ENCODE results near the gene VWA2. TPM values are rescaled to one million over a fixed set of nuclear protein-coding genes. Genes with fewer than 3 reads are reported as not detected.

Gene VWA2
- polyA plus RNA-seq, 3 donors: not detected

- Mint-ChIP-seq H3K9me3 (peaks cover 0 to 5% (median 0%) of the 10 kb centered on the region in 7 donors), H3K4me1 (no peaks in the 10 kb centered on the region), H3K27ac (no peak overlapping the region), H3K36me3 (no peaks in the 10 kb centered on the region), H3K27me3 (ENCODE audit: low read depth in 3 of 3) (peaks cover 1 to 5% (median 1%) of the 10 kb centered on the region in 3 donors), H3K4me3 (no peak overlapping the region)
- Histone ChIP-seq H3K9me3 (replicated peaks in 1 of 2; ENCODE audit: control insufficient read depth in 1 of 2, insufficient read depth in 1 of 2, low read length in 2 of 2) (no peaks in the 10 kb centered on the region), H3K4me3 (replicated peaks in 1 of 3; ENCODE audit: low read depth in 2 of 3, low read length in 3 of 3) (no peak overlapping the region), H3K27ac (ENCODE audit: low read depth in 1 of 2, low read length in 2 of 2) (no peak overlapping the region), H4K20me1 (ENCODE audit: insufficient read depth, low read length) (no peaks in the 10 kb centered on the region), H3K4me1 (ENCODE audit: control insufficient read depth in 1 of 2, insufficient read depth in 2 of 2, low read length in 2 of 2) (no peaks in the 10 kb centered on the region), H3K36me3 (replicated peaks in 1 of 2; ENCODE audit: control insufficient read depth in 1 of 2, insufficient read depth in 2 of 2, low read length in 2 of 2) (no peaks in the 10 kb centered on the region), H3K9ac (ENCODE audit: insufficient read depth, low read length, poor library complexity, severe bottlenecking) (no peak overlapping the region), H2AFZ (ENCODE audit: insufficient read depth, low read depth, low read length, poor library complexity, severe bottlenecking) (no peak overlapping the region), H3K4me2 (replicated peaks; ENCODE audit: extremely low read depth, low read length, poor library complexity, severe bottlenecking) (no peak overlapping the region), H3K79me2 (ENCODE audit: insufficient read depth, low read length) (no peaks in the 10 kb centered on the region), H3K27me3 (ENCODE audit: control insufficient read depth in 2 of 2, insufficient read depth in 2 of 2, low read length in 2 of 2) (no peaks in the 10 kb centered on the region)
- WGBS (ENCODE audit: insufficient coverage): 92% methylated on average over 17 of the region's 22 CpGs
- TF ChIP-seq, protein P1, sequence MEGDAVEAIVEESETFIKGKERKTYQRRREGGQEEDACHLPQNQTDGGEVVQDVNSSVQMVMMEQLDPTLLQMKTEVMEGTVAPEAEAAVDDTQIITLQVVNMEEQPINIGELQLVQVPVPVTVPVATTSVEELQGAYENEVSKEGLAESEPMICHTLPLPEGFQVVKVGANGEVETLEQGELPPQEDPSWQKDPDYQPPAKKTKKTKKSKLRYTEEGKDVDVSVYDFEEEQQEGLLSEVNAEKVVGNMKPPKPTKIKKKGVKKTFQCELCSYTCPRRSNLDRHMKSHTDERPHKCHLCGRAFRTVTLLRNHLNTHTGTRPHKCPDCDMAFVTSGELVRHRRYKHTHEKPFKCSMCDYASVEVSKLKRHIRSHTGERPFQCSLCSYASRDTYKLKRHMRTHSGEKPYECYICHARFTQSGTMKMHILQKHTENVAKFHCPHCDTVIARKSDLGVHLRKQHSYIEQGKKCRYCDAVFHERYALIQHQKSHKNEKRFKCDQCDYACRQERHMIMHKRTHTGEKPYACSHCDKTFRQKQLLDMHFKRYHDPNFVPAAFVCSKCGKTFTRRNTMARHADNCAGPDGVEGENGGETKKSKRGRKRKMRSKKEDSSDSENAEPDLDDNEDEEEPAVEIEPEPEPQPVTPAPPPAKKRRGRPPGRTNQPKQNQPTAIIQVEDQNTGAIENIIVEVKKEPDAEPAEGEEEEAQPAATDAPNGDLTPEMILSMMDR (IDR thresholded peaks at IDR 0.05): no peak
- no peak for DNase-seq
- intact Hi-C loops (cut with micrococcal nuclease): no loop called here
These were observed 76.7 kb downstream of the VWA2 start for GRCh38 chr10:114315566-114316420.

- 93% methylated on average over 3 of the region's 5 CpGs for WGBS (ENCODE audit: insufficient coverage)
- Mint-ChIP-seq H3K27me3 (ENCODE audit: low read depth in 3 of 3) (peaks cover 1 to 5% (median 1%) of the 10 kb centered on the region in 3 donors), H3K27ac (no peak overlapping the region), H3K4me3 (no peak overlapping the region), H3K36me3 (no peaks in the 10 kb centered on the region), H3K4me1 (no peaks in the 10 kb centered on the region), H3K9me3 (peaks cover 0 to 7% (median 0%) of the 10 kb centered on the region in 7 donors)
- H2AFZ ChIP-seq (ENCODE audit: insufficient read depth, low read depth, low read length, poor library complexity, severe bottlenecking): no peak overlapping the region
- no peaks in the 10 kb centered on the region for H3K36me3 ChIP-seq (replicated peaks in 1 of 2; ENCODE audit: control insufficient read depth in 1 of 2, insufficient read depth in 2 of 2, low read length in 2 of 2)
- H3K4me1 ChIP-seq (ENCODE audit: control insufficient read depth in 1 of 2, insufficient read depth in 2 of 2, low read length in 2 of 2): no peaks in the 10 kb centered on the region
- TF ChIP-seq, protein P1 (IDR thresholded peaks at IDR 0.05): no peak
- DNase-seq: no peak
- no peak overlapping the region for H3K9ac ChIP-seq (ENCODE audit: insufficient read depth, low read length, poor library complexity, severe bottlenecking)
- H3K4me2 ChIP-seq (replicated peaks; ENCODE audit: extremely low read depth, low read length, poor library complexity, severe bottlenecking): no peak overlapping the region
- no peaks in the 10 kb centered on the region for H3K27me3 ChIP-seq (ENCODE audit: control insufficient read depth in 2 of 2, insufficient read depth in 2 of 2, low read length in 2 of 2)
- no peak overlapping the region for H3K27ac ChIP-seq (ENCODE audit: low read depth in 1 of 2, low read length in 2 of 2)
- H3K9me3 ChIP-seq (replicated peaks in 1 of 2; ENCODE audit: control insufficient read depth in 1 of 2, insufficient read depth in 1 of 2, low read length in 2 of 2): no peaks in the 10 kb centered on the region
- H3K79me2 ChIP-seq (ENCODE audit: insufficient read depth, low read length): no peaks in the 10 kb centered on the region
- intact Hi-C loops (cut with micrococcal nuclease): no loop called here
- no peaks in the 10 kb centered on the region for H4K20me1 ChIP-seq (ENCODE audit: insufficient read depth, low read length)
- H3K4me3 ChIP-seq (replicated peaks in 1 of 3; ENCODE audit: low read depth in 2 of 3, low read length in 3 of 3): no peak overlapping the region
These were observed 77.7 kb downstream of the VWA2 start for GRCh38 chr10:114316744-114317143.

Data from CD14-positive monocyte (primary cell).